Gastrocnemius medialis (tissue), 4 donors: ENCODE measurements around the gene EMCN. TPM values are rescaled to one million over a fixed set of nuclear protein-coding genes. Genes with fewer than 3 reads are reported as not detected.

Experiments
- ATAC-seq, 2 donors: fragments of 150-250 bp; one replicate each; pipeline ENCODE4 v1.9.1; 2016
- DNase-seq, 2 donors: peaks; one replicate each; pipeline ENCODE4 v3.0.0-alpha.2; 2019
- H3K27ac ChIP-seq, 4 donors: fragments of 200-600 bp; sonication (generic); 1 replicate in 1 of 4; 2 replicates in 3 of 4; pipeline ENCODE4 v1.5.1; 2016 to 2018; ENCODE audit warnings: mild to moderate bottlenecking in 2 of 4, moderate library complexity in 1 of 4
- H3K27me3 ChIP-seq, 3 donors: fragments of 200-600 bp; sonication (generic) in 2 of 3; 1 replicate in 1 of 3; 2 replicates in 2 of 3; pipeline versions ENCODE4 v1.5.1 to v1.6.0; 2016 to 2019; ENCODE audit warnings: mild to moderate bottlenecking in 1 of 3, moderate library complexity in 1 of 3
- H3K36me3 ChIP-seq, 2 donors: fragments of 200-600 bp; sonication (generic) in 1 of 2; one replicate each; pipeline ENCODE4 v1.5.1; 2017 to 2018
- H3K4me1 ChIP-seq, 2 donors: fragments of 200-600 bp; sonication (generic) in 1 of 2; one replicate each; pipeline ENCODE4 v1.5.1; 2016 to 2017; ENCODE audit warnings: mild to moderate bottlenecking in 2 of 2
- H3K4me3 ChIP-seq, 4 donors: fragments of 200-600 bp; sonication (generic) in 3 of 4; 1 replicate in 1 of 4; 2 replicates in 3 of 4; pipeline ENCODE4 v1.5.1; 2016 to 2019; ENCODE audit warnings: mild to moderate bottlenecking in 2 of 4
- H3K9me3 ChIP-seq, 3 donors: fragments of 200-600 bp; sonication (generic) in 2 of 3; 1 replicate in 1 of 3; 2 replicates in 2 of 3; pipeline ENCODE4 v1.5.1; 2016 to 2019
- CTCF ChIP-seq, 5 experiments: fragments of 450-650 bp in 3 of 5; fragments of 200-600 bp in 2 of 5; sonication (generic) in 2 of 5; IDR thresholded peaks in 4 of 5; conservative IDR thresholded peaks in 1 of 5; 1 replicate in 4 of 5; 2 replicates in 1 of 5; pipeline ENCODE4 v1.5.1; 2016 to 2019; ENCODE audit warnings: antibody characterized with exemption in 5 of 5, mild to moderate bottlenecking in 3 of 5, moderate library complexity in 3 of 5
- POLR2A ChIP-seq, 2 donors: fragments of 450-650 bp; IDR thresholded peaks; one replicate each; pipeline ENCODE4 v1.6.1; 2017; ENCODE audit warnings: antibody characterized with exemption in 2 of 2, mild to moderate bottlenecking in 2 of 2, moderate library complexity in 2 of 2
- in situ Hi-C, 4 donors: fragments of 200-750 bp; cut with MboI; loops; one replicate each; pipeline versions ENCODE4 v1.15.0 to v1.8.0; 2017; ENCODE audit warnings: low sequenced_read_pairs in 4 of 4
- intact Hi-C: fragments of 100-400 bp; cut with DNase I; formaldehyde crosslinking; loops from one replicate; pipeline ENCODE4 v1.15.1; 2023; ENCODE audit warnings: low total_unique reads
- total RNA-seq, 4 donors: library from RNA; depleted of rRNA; stranded (reverse); fragments of >200 nt; gene quantifications; one replicate each; pipeline versions ENCODE4 v1.1.0 to v1.2.3, GENCODE V29; 2016

EMCN gene
- total RNA-seq, 4 donors from 2014 or later, result 10.8 to 27.5 (median 12.2) TPM

- ATAC-seq (no peak), DNase-seq (no peak)
- intact Hi-C loops, result no loop called here
- in situ Hi-C loops, result loop anchor here in 1 of 4 donors (25.0 kb wide), 1 partner anchor 306 kb away; no protein-coding TSS in a partner anchor
- Histone ChIP-seq H3K4me1 (no peaks in the 10 kb centered on the region), H3K27ac (no peak overlapping the region), H3K36me3 (no peaks in the 10 kb centered on the region), H3K4me3 (no peak overlapping the region), H3K27me3 (no peaks in the 10 kb centered on the region), H3K9me3 (no peaks in the 10 kb centered on the region)
- TF ChIP-seq POLR2A (IDR thresholded peaks at IDR 0.05), result no peak
- TF ChIP-seq CTCF (IDR thresholded peaks at IDR 0.05 in 4 of 5, conservative IDR thresholded peaks at IDR 0.05 in 1 of 5), result no peak
Measured at GRCh38 chr4:100431416-100431815, 86.4 kb downstream of the EMCN start.

GRCh38 chr4:100430451-100430850 lies 87.4 kb downstream of the EMCN start:
- DNase-seq (no peak), ATAC-seq (peak in 1 of 2 donors; percentile 33)
- Histone ChIP-seq H3K27ac (no peak overlapping the region), H3K9me3 (no peaks in the 10 kb centered on the region), H3K4me3 (no peak overlapping the region), H3K27me3 (no peaks in the 10 kb centered on the region), H3K36me3 (no peaks in the 10 kb centered on the region), H3K4me1 (peaks cover 0 to 4% of the 10 kb centered on the region in 2 donors)
- in situ Hi-C loops (loop anchor here in 1 of 4 donors (25.0 kb wide), 1 partner anchor 307 kb away; no protein-coding TSS in a partner anchor), intact Hi-C loops (no loop called here)
- TF ChIP-seq POLR2A (IDR thresholded peaks at IDR 0.05) (no peak), CTCF (IDR thresholded peaks at IDR 0.05 in 4 of 5, conservative IDR thresholded peaks at IDR 0.05 in 1 of 5) (no peak)

GRCh38 chr4:100429616-100430015 lies 88.2 kb downstream of the EMCN start:
- H3K27me3 ChIP-seq, result no peaks in the 10 kb centered on the region
- in situ Hi-C loops (loop anchor here in 1 of 4 donors (25.0 kb wide), 1 partner anchor 308 kb away; no protein-coding TSS in a partner anchor), intact Hi-C loops (no loop called here)

GRCh38 chr4:100428051-100428450 lies 89.8 kb downstream of the EMCN start:
- H3K36me3 ChIP-seq, result no peaks in the 10 kb centered on the region
- no peak overlapping the region for H3K27ac ChIP-seq
- H3K4me1 ChIP-seq, result peaks cover 0 to 4% of the 10 kb centered on the region in 2 donors
- no peaks in the 10 kb centered on the region for H3K9me3 ChIP-seq
- ATAC-seq (no peak), DNase-seq (no peak)
- intact Hi-C loops (no loop called here), in situ Hi-C loops (loop anchor here in 1 of 4 donors (25.0 kb wide), 1 partner anchor 309 kb away; no protein-coding TSS in a partner anchor)
- H3K27me3 ChIP-seq, result no peaks in the 10 kb centered on the region
- TF ChIP-seq CTCF (IDR thresholded peaks at IDR 0.05 in 4 of 5, conservative IDR thresholded peaks at IDR 0.05 in 1 of 5) (no peak), POLR2A (IDR thresholded peaks at IDR 0.05) (no peak)
- H3K4me3 ChIP-seq, result no peak overlapping the region

More at GRCh38 chr4:100429616-100430015, 88.2 kb downstream of the EMCN start:
- DNase-seq, result no peak
- Histone ChIP-seq H3K4me1 (peaks cover 0 to 4% of the 10 kb centered on the region in 2 donors), H3K36me3 (no peaks in the 10 kb centered on the region), H3K9me3 (no peaks in the 10 kb centered on the region), H3K27ac (no peak overlapping the region), H3K4me3 (no peak overlapping the region)
- TF ChIP-seq POLR2A (IDR thresholded peaks at IDR 0.05) (no peak), CTCF (IDR thresholded peaks at IDR 0.05 in 4 of 5, conservative IDR thresholded peaks at IDR 0.05 in 1 of 5) (no peak)
- no peak for ATAC-seq
